Measurements from ENCODE around the gene CCDC27. TPM values are rescaled to one million over a fixed set of nuclear protein-coding genes. Genes with fewer than 3 reads are reported as not detected.

The CCDC27 gene
- total and polyA plus RNA-seq, 2 of the 13 experiments (the other 11 are each of a cell fraction or from before 2014, with no cell fraction given) = not detected

- no peak for TF ChIP-seq ZNF770 (CRISPR knock-in tag; IDR thresholded peaks at IDR 0.05)
- no peak for TF ChIP-seq AHR (CRISPR knock-in tag; IDR thresholded peaks at IDR 0.05)
- TF ChIP-seq, protein P1, sequence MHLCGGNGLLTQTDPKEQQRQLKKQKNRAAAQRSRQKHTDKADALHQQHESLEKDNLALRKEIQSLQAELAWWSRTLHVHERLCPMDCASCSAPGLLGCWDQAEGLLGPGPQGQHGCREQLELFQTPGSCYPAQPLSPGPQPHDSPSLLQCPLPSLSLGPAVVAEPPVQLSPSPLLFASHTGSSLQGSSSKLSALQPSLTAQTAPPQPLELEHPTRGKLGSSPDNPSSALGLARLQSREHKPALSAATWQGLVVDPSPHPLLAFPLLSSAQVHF (CRISPR knock-in tag; IDR thresholded peaks at IDR 0.05) = no peak
- no peak for TF ChIP-seq HMG20B (CRISPR knock-in tag; conservative IDR thresholded peaks at IDR 0.05)
- TF ChIP-seq ZBTB46 (CRISPR knock-in tag; IDR thresholded peaks at IDR 0.05; ENCODE audit: borderline replicate concordance) = no peak
- TF ChIP-seq ZSCAN21 (CRISPR knock-in tag; IDR thresholded peaks at IDR 0.05; ENCODE audit: borderline replicate concordance) = 0 out of 2 replicates have a peak, but pooled peaks have one; percentile 2
- TF ChIP-seq ZMYM2 (CRISPR knock-in tag; IDR thresholded peaks at IDR 0.05) = no peak
- no peak for TF ChIP-seq ZNF318 (CRISPR knock-in tag; IDR thresholded peaks at IDR 0.05)
- TF ChIP-seq NR2F6 (IDR thresholded peaks at IDR 0.05) = no peak
- no peak for TF ChIP-seq NR2F6 (CRISPR knock-in tag; IDR thresholded peaks at IDR 0.05)
- no peak for TF ChIP-seq NR2C2 (CRISPR knock-in tag; IDR thresholded peaks at IDR 0.05; ENCODE audit: borderline replicate concordance)
- no peak for TF ChIP-seq NFE2L1 (CRISPR knock-in tag; IDR thresholded peaks at IDR 0.05; ENCODE audit: borderline replicate concordance)
- peak; percentile 7; the same call in 1 of the 2 replicates for TF ChIP-seq ZNF543 (CRISPR knock-in tag; IDR thresholded peaks at IDR 0.05)
- TF ChIP-seq FOXC1 (CRISPR knock-in tag; IDR thresholded peaks at IDR 0.05; ENCODE audit: borderline replicate concordance) = no peak
- no peak for TF ChIP-seq ZGPAT (CRISPR knock-in tag; IDR thresholded peaks at IDR 0.05)
These were observed 43.4 kb downstream of the CCDC27 start (continued) for GRCh38 chr1:3795453-3796214.
